HT-29 (cell line): ENCODE data around the gene PLD1. TPM values are rescaled to one million over a fixed set of nuclear protein-coding genes. Genes with fewer than 3 reads are reported as not detected.
A peak's percentile ranks its signal among the peaks of the same experiment; 100 is the strongest.

Experiments used
- DNase-seq: peaks from one replicate; pipeline ENCODE4 v3.0.0-alpha.2; 2015; ENCODE audit warnings: low spot score
- total RNA-seq: library from RNA; depleted of rRNA; stranded (reverse); fragments of >200 nt; shearing (Covaris generic); gene quantifications from 2 replicates; pipeline ENCODE4 v1.2.3, GENCODE V29; 2014

Gene PLD1
- total RNA-seq, 1 experiment from 2014 or later, result 17.3 TPM

GRCh38 chr3:171774521-171774920 is 35.8 kb downstream of the PLD1 start:
- DNase-seq, result no peak

DNA sequence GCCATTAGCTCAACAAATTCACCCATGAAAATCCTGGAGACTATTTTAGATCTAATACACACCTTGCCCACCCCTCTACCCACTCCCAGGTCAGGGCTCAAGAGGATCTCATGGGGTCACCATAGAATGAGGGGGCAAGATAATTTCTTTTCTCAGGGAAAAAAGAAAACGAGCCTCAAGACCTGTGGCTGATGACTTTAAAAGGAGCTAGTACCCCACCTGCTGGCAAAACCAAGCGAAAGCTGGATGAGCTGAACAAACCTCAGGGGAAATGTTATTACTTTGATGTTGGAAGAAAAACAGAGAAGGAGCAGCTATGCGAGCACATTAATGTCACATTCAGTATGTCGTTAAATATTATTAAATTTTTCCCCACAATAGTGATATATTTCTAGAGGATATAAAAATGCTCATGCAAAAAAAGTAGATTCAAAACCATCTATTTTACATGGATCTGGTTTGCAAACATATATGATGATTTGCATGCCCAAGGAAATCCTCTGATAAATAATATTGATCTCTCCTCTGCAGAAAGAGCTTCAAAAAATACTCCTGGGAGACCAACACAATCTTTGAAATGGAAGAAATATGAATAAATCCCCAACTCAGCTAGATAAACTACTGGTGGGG is 37.7 kb downstream of the PLD1 start:
- peak; percentile 80 for DNase-seq

DNA sequence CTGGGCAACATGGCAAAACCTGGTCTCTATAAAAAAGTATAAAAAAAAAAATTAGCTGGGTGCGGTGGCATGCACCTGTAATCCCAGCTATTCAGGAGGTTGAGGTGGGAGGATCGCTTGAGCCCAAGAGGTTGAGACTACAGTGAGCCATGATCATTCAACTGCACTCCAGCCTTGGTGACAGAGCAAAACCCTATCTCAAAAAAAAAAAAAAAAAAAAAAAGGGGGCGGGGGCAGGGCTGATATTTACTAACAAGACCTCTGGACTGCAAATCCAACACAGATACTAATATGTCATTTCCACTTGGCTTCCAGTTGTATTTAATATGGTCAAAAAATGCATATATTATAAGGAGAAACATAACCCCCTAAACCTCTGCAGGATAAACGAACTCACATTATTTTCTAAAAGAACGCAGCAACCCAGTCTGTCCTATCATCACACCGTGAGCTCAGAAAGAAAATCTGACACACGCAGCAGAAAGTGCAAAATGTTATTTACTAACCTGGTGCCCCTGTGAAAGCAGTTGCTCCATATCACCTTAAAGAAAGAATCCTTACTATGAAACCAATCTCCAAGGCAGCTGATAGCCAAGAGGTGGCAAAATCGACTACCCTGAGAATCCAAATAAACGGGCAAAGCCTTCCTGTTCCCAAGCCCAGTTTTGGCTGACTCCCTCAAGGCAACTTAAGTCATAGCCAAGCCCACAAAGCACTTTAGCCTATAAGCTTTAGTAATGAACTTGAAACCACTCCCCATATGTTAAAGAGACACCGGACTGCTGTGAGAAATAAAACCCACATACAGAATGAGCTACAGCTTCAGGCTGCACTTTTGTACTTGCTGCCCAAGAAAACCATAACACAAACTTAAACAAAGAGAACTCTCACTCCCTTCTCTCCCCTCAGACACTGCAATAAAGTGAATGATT is 39.3 kb downstream of the PLD1 start:
- peak; percentile 74 for DNase-seq

- DNase-seq, result no peak
These were observed 40.8 kb downstream of the PLD1 start for GRCh38 chr3:171769461-171769860.

GRCh38 chr3:171768986-171769385 is 41.3 kb downstream of the PLD1 start:
- no peak for DNase-seq

DNA sequence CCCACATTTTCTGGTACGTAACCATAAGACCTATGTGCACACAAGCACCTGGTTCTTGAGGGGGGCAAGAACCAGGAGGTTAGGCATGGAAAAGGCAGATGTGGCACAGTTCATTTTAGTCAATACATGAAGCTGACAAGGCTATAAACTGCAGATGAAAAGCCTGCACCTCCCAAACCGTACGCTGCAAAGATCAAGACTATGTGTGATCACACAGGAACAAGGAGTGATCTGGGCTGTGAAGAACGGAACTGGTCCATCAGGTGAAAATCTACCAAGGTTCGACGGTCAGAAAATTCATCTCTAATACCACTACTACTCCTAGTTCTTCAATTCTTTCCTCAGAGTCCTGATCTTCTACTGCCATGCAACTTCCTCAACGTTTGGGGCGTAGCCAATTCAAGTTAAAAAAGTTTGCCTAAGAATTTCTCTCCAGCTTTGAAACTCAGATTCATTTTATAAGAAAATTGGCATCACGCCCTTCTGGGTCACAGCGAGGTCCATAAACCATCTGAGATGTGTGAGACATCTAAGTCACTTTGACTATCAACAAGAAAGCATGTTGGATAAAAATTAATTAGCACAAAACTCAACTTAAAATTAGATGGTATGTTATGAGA is 41.9 kb downstream of the PLD1 start:
- DNase-seq, result no peak

- DNase-seq, result no peak
These were observed 44.8 kb downstream of the PLD1 start for GRCh38 chr3:171765511-171765887.

- DNase-seq, result no peak
These were observed 46.9 kb downstream of the PLD1 start for GRCh38 chr3:171763392-171763791.

- no peak for DNase-seq
These were observed 49.8 kb downstream of the PLD1 start for GRCh38 chr3:171760477-171760876.

GRCh38 chr3:171758109-171758508 is 52.2 kb downstream of the PLD1 start:
- no peak for DNase-seq

DNA sequence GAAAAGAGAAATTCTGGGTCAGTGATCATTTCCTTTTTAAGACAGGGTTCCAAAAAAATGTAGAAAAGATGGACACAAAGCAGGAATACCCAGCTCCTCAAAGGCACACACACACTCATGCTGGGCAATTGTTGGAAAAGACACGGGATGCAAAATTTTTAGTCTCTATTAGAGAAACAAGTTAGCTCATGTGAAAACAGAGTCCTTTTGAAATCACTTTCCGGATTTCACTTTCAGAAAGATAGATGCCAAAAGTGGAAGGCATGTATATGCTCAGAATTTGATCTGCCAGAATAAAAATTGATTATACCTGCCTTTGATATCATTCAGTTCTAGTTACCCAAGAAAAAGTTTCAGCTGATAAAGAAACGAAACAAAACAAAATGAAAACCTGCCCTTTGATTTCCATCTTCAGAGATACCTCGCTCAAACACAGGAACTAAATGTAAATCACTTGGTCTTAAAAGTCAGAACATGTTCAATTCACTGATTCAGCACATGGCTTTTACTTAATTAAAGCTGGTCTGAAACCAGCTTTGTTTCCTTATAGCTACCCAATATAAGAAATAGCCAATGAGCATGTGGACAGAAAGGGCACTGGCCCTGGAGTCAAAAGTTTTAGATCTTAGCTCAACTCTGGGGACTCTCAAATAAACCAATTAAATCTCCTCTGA is 52.8 kb downstream of the PLD1 start:
- DNase-seq, result no peak

- no peak for DNase-seq
These were observed 54.6 kb downstream of the PLD1 start for GRCh38 chr3:171755656-171756055.

- no peak for DNase-seq
These were observed 55.2 kb downstream of the PLD1 start for GRCh38 chr3:171755015-171755589.

- DNase-seq, result no peak
These were observed 56.4 kb downstream of the PLD1 start for GRCh38 chr3:171753665-171754408.

GRCh38 chr3:171753025-171753472 is 57.2 kb downstream of the PLD1 start:
- no peak for DNase-seq

DNA sequence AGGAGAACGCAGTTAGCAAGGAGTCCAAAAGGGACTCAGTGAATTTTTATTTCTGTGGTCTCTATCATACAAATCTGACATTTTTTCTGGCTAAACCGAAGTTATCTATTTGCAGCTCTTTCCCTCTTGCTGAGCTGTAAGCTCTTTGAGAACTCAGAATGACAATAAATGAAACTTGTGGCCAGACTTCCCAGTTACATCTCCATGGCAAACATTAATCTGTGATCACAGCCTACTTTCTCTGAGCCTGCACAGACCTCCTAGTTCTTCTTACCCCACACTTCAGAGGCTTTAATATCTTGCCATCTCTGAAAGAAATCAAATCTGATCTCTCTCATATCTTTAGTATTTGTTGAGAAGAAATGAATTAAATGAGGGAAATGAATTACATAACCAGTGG is 58.0 kb downstream of the PLD1 start:
- DNase-seq, result no peak

DNA sequence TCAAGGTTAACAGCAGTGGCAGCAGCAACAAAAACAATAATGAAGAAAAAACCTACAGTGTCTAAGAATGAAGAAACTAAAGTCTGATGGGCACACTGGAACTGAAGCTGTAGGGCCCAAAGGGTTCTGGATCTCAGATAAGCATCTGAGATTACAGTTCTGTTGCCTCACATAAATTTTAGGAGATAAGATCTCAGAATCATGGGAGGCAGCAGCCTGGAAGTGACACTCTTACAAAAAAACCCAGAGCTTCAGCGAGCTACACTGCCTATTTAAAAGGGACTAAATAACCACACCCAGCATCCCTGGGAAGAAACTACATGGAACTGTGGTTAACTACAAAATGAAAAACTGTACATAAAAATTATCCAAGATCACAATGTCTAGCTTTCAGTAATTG is 61.2 kb downstream of the PLD1 start:
- no peak for DNase-seq

DNA sequence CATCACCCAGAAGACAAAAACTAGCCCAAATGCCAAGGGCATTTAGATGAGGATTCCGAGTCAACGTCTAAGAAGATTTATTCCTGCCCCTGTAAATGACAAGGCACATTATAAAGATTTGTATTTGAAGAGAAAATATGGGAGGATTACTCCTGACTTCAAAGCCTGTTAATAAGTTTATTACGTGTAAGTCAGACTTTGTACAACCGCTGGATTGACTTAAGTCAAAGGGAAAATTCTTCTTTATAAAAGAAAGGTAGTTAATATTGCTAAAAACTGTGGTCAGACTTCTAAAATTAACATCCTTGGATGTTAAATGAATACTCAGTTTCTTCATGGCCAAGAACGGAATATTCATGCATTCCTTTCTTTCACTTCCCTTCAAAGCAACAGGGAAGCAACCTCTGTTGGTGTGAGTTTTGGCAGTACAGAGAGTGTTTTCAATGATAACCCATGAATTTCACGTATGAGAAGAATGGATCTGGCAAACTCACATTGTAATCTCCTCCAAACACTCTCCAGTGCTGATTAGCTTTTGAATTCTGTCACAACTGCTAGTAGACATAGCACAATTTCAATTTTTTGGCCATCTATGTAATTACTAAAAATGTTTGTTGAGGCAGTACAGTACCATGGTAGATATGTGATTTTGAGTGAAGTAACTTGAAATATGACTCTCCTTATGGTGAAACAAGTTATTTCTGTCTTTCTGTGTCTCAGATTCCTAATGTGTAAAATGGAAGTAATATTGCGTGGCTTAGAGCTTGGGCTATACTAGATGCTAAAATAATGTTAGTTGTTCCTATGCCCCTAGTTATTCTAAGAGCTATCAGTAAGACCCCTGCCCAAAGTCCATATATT is 62.0 kb downstream of the PLD1 start:
- no peak for DNase-seq

- no peak for DNase-seq
These were observed 62.9 kb downstream of the PLD1 start for GRCh38 chr3:171747223-171747920.
